H1 (cell line): Measurements from ENCODE around the gene EPB41L3. TPM values are rescaled to one million over a fixed set of nuclear protein-coding genes. Genes with fewer than 3 reads are reported as not detected.

ENCODE experiments used
- CTCF ChIA-PET: fragments of 300-600 bp; sonication (Branson Sonifier 250); formaldehyde crosslinking; loops from one replicate; lab custom pipeline; 2021; ENCODE audit not compliant: partially characterized antibody; lab: Charles Lee
- POLR2A ChIA-PET: fragments of 300-600 bp; sonication (Branson Sonifier 250); formaldehyde crosslinking; loops from one replicate; lab custom pipeline; 2021; ENCODE audit warnings: inconsistent platforms; ENCODE audit not compliant: partially characterized antibody; lab: Charles Lee
- DNase-seq, 2 experiments: peaks; one replicate each; pipeline versions ENCODE4 v3.0.0 to v3.0.0-alpha.2; 2010 to 2022; ENCODE audit warnings: low spot score in 2 of 2, low read depth in 1 of 2, mixed read lengths in 1 of 2
- FAIRE-seq: peaks from 2 replicates; lab custom pipeline; 2011; peaks lifted over from hg19 to GRCh38; lab: Jason Lieb, UNC
- H2AFZ ChIP-seq: 2 replicates; pipeline ENCODE4 v1.8.1; 2012; ENCODE audit warnings: low read length, inconsistent platforms
- H2AK5ac ChIP-seq: 2 replicates; pipeline ENCODE4 v1.6.1; 2013; ENCODE audit warnings: low read depth, low read length
- H2BK120ac ChIP-seq: replicated peaks from 2 replicates; pipeline ENCODE3; 2013; ENCODE audit warnings: low read depth, low read length, inconsistent platforms
- H2BK12ac ChIP-seq: 2 replicates; pipeline ENCODE4 v1.6.1; 2013; ENCODE audit warnings: low read depth, low read length
- H2BK15ac ChIP-seq: 2 replicates; pipeline ENCODE4 v1.6.1; 2013; ENCODE audit warnings: low read length
- H2BK20ac ChIP-seq: 2 replicates; pipeline ENCODE4 v1.6.1; 2013; ENCODE audit warnings: low read length
- H2BK5ac ChIP-seq: 2 replicates; pipeline ENCODE4 v1.6.1; 2013; ENCODE audit warnings: low read depth, low read length
- H3K14ac ChIP-seq: 2 replicates; pipeline ENCODE4 v1.6.1; 2013; ENCODE audit warnings: inconsistent platforms; ENCODE audit not compliant: insufficient read length
- H3K18ac ChIP-seq: 2 replicates; pipeline ENCODE4 v1.6.1; 2013; ENCODE audit warnings: low read length; ENCODE audit errors: extremely low read depth
- H3K23ac ChIP-seq: 2 replicates; pipeline ENCODE4 v1.6.1; 2013; ENCODE audit warnings: inconsistent platforms; ENCODE audit not compliant: insufficient read length
- H3K23me2 ChIP-seq: 2 replicates; pipeline ENCODE4 v1.6.1; 2013; ENCODE audit warnings: low read depth, low read length
- H3K27ac ChIP-seq: 2 replicates; pipeline ENCODE4 v1.6.1; 2011; ENCODE audit warnings: low read depth, low read length, inconsistent platforms
- H3K27me3 ChIP-seq, 4 experiments: replicated peaks in 1 of 4; 1 replicate in 1 of 4; 2 replicates in 3 of 4; pipeline versions ENCODE4 v1.6.1 to v1.8.1; 2011 to 2013; ENCODE audit warnings: low read length in 3 of 4, mild to moderate bottlenecking in 3 of 4, inconsistent platforms in 2 of 4, mixed read lengths in 2 of 4, moderate library complexity in 1 of 4; ENCODE audit not compliant: control insufficient read depth in 3 of 4, insufficient read depth in 3 of 4; ENCODE audit errors: extremely low read depth in 1 of 4
- H3K36me3 ChIP-seq, 4 experiments: 2 replicates each; pipeline versions ENCODE4 v1.6.1 to v1.8.1; 2011 to 2013; ENCODE audit warnings: mild to moderate bottlenecking in 4 of 4, low read length in 3 of 4, moderate library complexity in 2 of 4, control low read depth in 1 of 4, inconsistent platforms in 1 of 4; ENCODE audit not compliant: insufficient read depth in 4 of 4, control insufficient read depth in 2 of 4
- H3K4ac ChIP-seq: replicated peaks from 2 replicates; pipeline ENCODE3; 2013; ENCODE audit warnings: low read length, low read depth, mixed read lengths, inconsistent platforms; ENCODE audit not compliant: insufficient read length
- H3K4me1 ChIP-seq, 4 experiments: replicated peaks in 1 of 4; 1 replicate in 1 of 4; 2 replicates in 3 of 4; pipeline versions ENCODE4 v1.6.1 to v1.8.1; 2011 to 2013; ENCODE audit warnings: low read length in 3 of 4, inconsistent platforms in 2 of 4, mixed read lengths in 1 of 4; ENCODE audit not compliant: insufficient read depth in 4 of 4, control insufficient read depth in 3 of 4
- H3K4me2 ChIP-seq, 2 experiments: 2 replicates each; pipeline versions ENCODE4 v1.6.1 to v1.8.1; 2011 to 2013; ENCODE audit warnings: low read depth in 2 of 2, low read length in 2 of 2, control low read depth in 1 of 2, inconsistent platforms in 1 of 2, mild to moderate bottlenecking in 1 of 2; ENCODE audit not compliant: insufficient read depth in 1 of 2
- H3K4me3 ChIP-seq, 4 experiments: fragments of 200-600, 300-600 bp in 1 of 4; sonication (generic), shearing (Covaris generic), sonication (Bioruptor Twin) in 1 of 4; 2 replicates each; pipeline versions ENCODE4 v1.5.1 to v1.8.1; 2011 to 2016; ENCODE audit warnings: low read length in 4 of 4, low read depth in 3 of 4, control low read depth in 2 of 4, inconsistent platforms in 2 of 4, mild to moderate bottlenecking in 2 of 4, mixed read lengths in 1 of 4, moderate library complexity in 1 of 4; ENCODE audit not compliant: insufficient read depth in 2 of 4; ENCODE audit errors: extremely low read depth in 1 of 4
- H3K56ac ChIP-seq: replicated peaks from 2 replicates; pipeline ENCODE3; 2013; ENCODE audit warnings: low read depth, mild to moderate bottlenecking, mixed read lengths, low read length, inconsistent platforms; ENCODE audit not compliant: insufficient read length
- H3K79me1 ChIP-seq: 2 replicates; pipeline ENCODE4 v1.6.1; 2013; ENCODE audit warnings: low read depth, low read length, control low read depth
- H3K79me2 ChIP-seq, 2 experiments: 2 replicates each; pipeline versions ENCODE4 v1.6.1 to v1.8.1; 2012 to 2013; ENCODE audit warnings: low read length in 2 of 2, mild to moderate bottlenecking in 2 of 2, inconsistent platforms in 1 of 2; ENCODE audit not compliant: insufficient read depth in 2 of 2, control insufficient read depth in 1 of 2
- H3K9ac ChIP-seq, 4 experiments: replicated peaks in 1 of 4; 1 replicate in 1 of 4; 2 replicates in 3 of 4; pipeline versions ENCODE4 v1.6.1 to v1.8.1; 2011 to 2013; ENCODE audit warnings: low read depth in 3 of 4, low read length in 3 of 4, control low read depth in 2 of 4, mild to moderate bottlenecking in 2 of 4, moderate library complexity in 2 of 4, inconsistent platforms in 1 of 4; ENCODE audit errors: extremely low read depth in 1 of 4
- H3K9me3 ChIP-seq, 2 experiments: 2 replicates each; pipeline versions ENCODE4 v1.6.1 to v1.8.1; 2012 to 2013; ENCODE audit warnings: mild to moderate bottlenecking in 2 of 2, moderate library complexity in 2 of 2, control low read depth in 1 of 2, inconsistent platforms in 1 of 2, low read depth in 1 of 2, low read length in 1 of 2, mixed read lengths in 1 of 2; ENCODE audit not compliant: insufficient read depth in 2 of 2
- H4K20me1 ChIP-seq, 2 experiments: replicated peaks in 1 of 2; 2 replicates each; pipeline versions ENCODE3 to v1.8.1; 2011 to 2013; ENCODE audit warnings: inconsistent platforms in 2 of 2, low read length in 2 of 2, mild to moderate bottlenecking in 1 of 2; ENCODE audit not compliant: insufficient read depth in 2 of 2, control insufficient read depth in 1 of 2
- H4K5ac ChIP-seq: 2 replicates; pipeline ENCODE4 v1.6.1; 2013; ENCODE audit warnings: low read length, low read depth, mixed read lengths, inconsistent platforms; ENCODE audit not compliant: insufficient read length
- H4K8ac ChIP-seq: 2 replicates; pipeline ENCODE4 v1.8.0; 2013; ENCODE audit warnings: mild to moderate bottlenecking, moderate library complexity, low read length, inconsistent platforms; ENCODE audit not compliant: insufficient read depth; ENCODE audit errors: extremely low read depth
- H4K91ac ChIP-seq: replicated peaks from 2 replicates; pipeline ENCODE3; 2013; ENCODE audit warnings: low read length, mixed read lengths, inconsistent platforms; ENCODE audit not compliant: insufficient read length
- BRCA1 ChIP-seq: IDR thresholded peaks from 2 replicates; pipeline ENCODE4 v1.6.1; 2012; ENCODE audit warnings: low read depth, low read length, improper control_type of control experiment
- POLR2A ChIP-seq, 2 experiments: IDR thresholded peaks; 1 replicate in 1 of 2; 2 replicates in 1 of 2; pipeline ENCODE4 v1.6.1; 2011; ENCODE audit warnings: low read depth in 2 of 2, low read length in 2 of 2, mild to moderate bottlenecking in 2 of 2; ENCODE audit errors: control extremely low read depth in 1 of 2
- RFX5 ChIP-seq: IDR thresholded peaks from 2 replicates; pipeline ENCODE4 v1.6.1; 2011; ENCODE audit warnings: low read depth, low read length, improper control_type of control experiment, borderline replicate concordance
- RNF2 ChIP-seq: fragments of 200-900, 300-1000 bp; sonication (generic); IDR thresholded peaks from 2 replicates; pipeline ENCODE4 v1.7.1; 2016; ENCODE audit warnings: borderline replicate concordance, low read depth, mild to moderate bottlenecking, antibody characterized with exemption, low read length; ENCODE audit not compliant: poor library complexity, severe bottlenecking; ENCODE audit errors: missing control alignments
- RXRA ChIP-seq: IDR thresholded peaks from 2 replicates; pipeline ENCODE4 v1.6.1; 2011; ENCODE audit warnings: low read depth, mild to moderate bottlenecking, low read length, moderate library complexity; ENCODE audit not compliant: insufficient read depth
- SP2 ChIP-seq: IDR thresholded peaks from 2 replicates; pipeline ENCODE4 v1.6.1; 2012; ENCODE audit warnings: mild to moderate bottlenecking, low read length, inconsistent platforms
- SP4 ChIP-seq: IDR thresholded peaks from 2 replicates; pipeline ENCODE4 v1.6.1; 2012; ENCODE audit warnings: low read length, inconsistent platforms
- TAF1 ChIP-seq: IDR thresholded peaks from 2 replicates; pipeline ENCODE4 v1.6.1; 2011; ENCODE audit warnings: mild to moderate bottlenecking, low read depth, low read length
- TEAD4 ChIP-seq: IDR thresholded peaks from 2 replicates; pipeline ENCODE4 v1.6.1; 2012; ENCODE audit warnings: low read depth, low read length, inconsistent platforms, mixed read lengths
- USF2 ChIP-seq: IDR thresholded peaks from 2 replicates; pipeline ENCODE4 v1.6.1; 2011; ENCODE audit warnings: low read length, improper control_type of control experiment
- WGBS, 2 experiments: shearing (Covaris generic) in 1 of 2; methylation state at CpG; one replicate each; pipeline versions ENCODE4 v1.1.6 to v1.1.7; 2013 to 2015; ENCODE audit warnings: low lambda C conversion rate in 2 of 2, mixed read lengths in 2 of 2, inconsistent platforms in 1 of 2, low coverage in 1 of 2, missing lambda C conversion rate in 1 of 2; ENCODE audit not compliant: insufficient replicate concordance in 2 of 2, insufficient coverage in 1 of 2, insufficient read length in 1 of 2; ENCODE audit errors: extremely low coverage in 1 of 2, missing lambda C conversion rate in 1 of 2; 5-methylcytosine and 5-hydroxymethylcytosine counted together
- polyA plus RNA-seq, 7 experiments: library from polyadenylated mRNA; depleted of rRNA in 3 of 7; stranded (reverse) in 5 of 7; unstranded in 2 of 7; fragments of >200 nt in 5 of 7; fragments of 200-250 nt in 2 of 7; gene quantifications; 1 replicate in 5 of 7; 2 replicates in 1 of 7; 4 replicates in 1 of 7; pipeline versions ENCODE4 v1.2.1 to v1.2.3, GENCODE V29; 2011 to 2013; ENCODE audit warnings: missing spikeins in 2 of 7, mixed read lengths in 2 of 7
- total RNA-seq: library from RNA; stranded (reverse); fragmentation: NEBNext Ultra II Directional; extraction: Animal tissue kit (Norgen Biotek cat#: 25700); gene quantifications from 2 replicates; pipeline ENCODE4 v1.2.1, GENCODE V29; 2021

The EPB41L3 gene
- total and polyA plus RNA-seq, 2 of the 8 experiments (the other 6 are each of a cell fraction or from before 2014, with no cell fraction given) = 7.9 to 16.1 TPM

- H2AFZ ChIP-seq = no peak overlapping the region
- H3K36me3 ChIP-seq = no peaks in the 10 kb centered on the region
- H3K23ac ChIP-seq = no peak overlapping the region
- no peaks in the 10 kb centered on the region for H3K23me2 ChIP-seq
- H3K79me2 ChIP-seq = no peaks in the 10 kb centered on the region
- DNase-seq (no peak), FAIRE-seq (peak; percentile 60)
- peak overlapping the region; percentile 70; the same call in 1 of the 2 replicates for H2AK5ac ChIP-seq
- no peaks in the 10 kb centered on the region for H4K20me1 ChIP-seq
- ChIA-PET POLR2A (interaction anchor here (1.8 kb wide), 1 partner anchor 8 kb away, joined by 6 read pairs; no protein-coding TSS in a partner anchor), CTCF (interaction anchor here (0.8 to 1.1 kb wide), 2 partner anchors 10 to 33 kb away, joined by 3 read pairs; no protein-coding TSS in a partner anchor)
- H4K5ac ChIP-seq = no peak overlapping the region
- peak overlapping the region; percentile 65; the same call in 1 of the 2 replicates for H2BK15ac ChIP-seq
- peak overlapping the region; percentile 14 to 46; a peak in 1 of 4 replicates for H3K4me2 ChIP-seq
- 0 out of 2 replicates have a peak overlapping the region, but pooled peaks have one; percentile 14 for H2BK5ac ChIP-seq
- peaks cover 2 to 9% (median 8%) of the 10 kb centered on the region in 4 experiments; a peak in 5 of 7 replicates for H3K4me1 ChIP-seq
- no peaks in the 10 kb centered on the region for H3K9me3 ChIP-seq
- no peak overlapping the region; a peak in 1 of 7 replicates for H3K9ac ChIP-seq
- H3K4ac ChIP-seq = no peak overlapping the region
- peak overlapping the region; percentile 35; the same call in 1 of the 2 replicates for H2BK20ac ChIP-seq
- H3K27ac ChIP-seq = no peak overlapping the region
- 0 out of 2 replicates have a peak overlapping the region, but pooled peaks have one; percentile 52 for H3K18ac ChIP-seq
- no peaks in the 10 kb centered on the region for H3K79me1 ChIP-seq
- 77% methylated on average over 6 of the region's 6 CpGs; no CpG with 5 or more reads in 1 of the 2 experiments for WGBS, 2 experiments
- H3K56ac ChIP-seq = no peak overlapping the region
- H4K8ac ChIP-seq = peak overlapping the region; percentile 36
- H3K4me3 ChIP-seq = no peak overlapping the region; a peak in 1 of 8 replicates
- H2BK120ac ChIP-seq = no peak overlapping the region
- no peak overlapping the region for H3K14ac ChIP-seq
- peak overlapping the region; percentile 62 for H2BK12ac ChIP-seq
- H4K91ac ChIP-seq = no peak overlapping the region
- H3K27me3 ChIP-seq = no peaks in the 10 kb centered on the region
- TF ChIP-seq TAF1 (no peak), RNF2 (no peak), USF2 (no peak), RXRA (no peak), SP2 (no peak), RFX5 (no peak), POLR2A (IDR thresholded peaks at IDR 0.05; ENCODE audit: control extremely low read depth in 1 of 2, low read depth in 2 of 2, low read length in 2 of 2) (no peak), TEAD4 (no peak), SP4 (no peak), BRCA1 (no peak)
Observed at GRCh38 chr18:5476961-5477800, 66.6 kb downstream of the EPB41L3 start.
